Pancreas (tissue), 10 donors: ENCODE results near the gene GSC2. TPM values are rescaled to one million over a fixed set of nuclear protein-coding genes. Genes with fewer than 3 reads are reported as not detected.

Experiments used
- ATAC-seq, 4 donors: fragments of 200-7000 bp; cut with Tn5 transposase; one replicate each; pipeline versions ENCODE4 v1.8.0 to v1.9.1; 2020; ENCODE audit warnings: mild to moderate bottlenecking in 4 of 4, moderate library complexity in 4 of 4
- DNase-seq, 6 donors: peaks; one replicate each; pipeline ENCODE4 v3.0.0-alpha.2; 2020
- FAIRE-seq: peaks from 2 replicates; lab custom pipeline; 2012; peaks lifted over from hg19 to GRCh38; lab: Jason Lieb, UNC
- H3K27ac ChIP-seq, 4 donors: fragments of 200-600 bp; sonication (generic); 1 replicate in 3 of 4; 2 replicates in 1 of 4; pipeline versions ENCODE4 v1.5.0 to v1.8.0; 2020
- H3K27me3 ChIP-seq, 4 donors: fragments of 200-600 bp; one replicate each; pipeline ENCODE4 v1.8.0; 2021
- H3K36me3 ChIP-seq, 3 donors: fragments of 200-600 bp; sonication (generic) in 1 of 3; one replicate each; pipeline versions ENCODE4 v1.5.0 to v1.8.0; 2020 to 2021
- H3K4me1 ChIP-seq, 3 donors: fragments of 200-600 bp; one replicate each; pipeline ENCODE4 v1.8.0; 2021
- H3K4me3 ChIP-seq, 4 donors: fragments of 200-600 bp; sonication (generic) in 2 of 4; one replicate each; pipeline versions ENCODE4 v1.5.0 to v1.8.0; 2020 to 2021
- H3K9me3 ChIP-seq, 4 donors: fragments of 200-600 bp; one replicate each; pipeline ENCODE4 v1.8.0; 2021
- WGBS, 2 donors: extraction: QIAGEN DNeasy Blood & Tissue Kit; methylation state at CpG; one replicate each; pipeline ENCODE4 v1.1.7; 2013; 5-methylcytosine and 5-hydroxymethylcytosine counted together
- intact Hi-C, 3 donors: fragments of 100-400 bp; cut with DNase I; formaldehyde crosslinking; loops; one replicate each; pipeline versions ENCODE4 v1.11.1 to v1.14.2; 2022
- polyA plus RNA-seq, 2 donors: library from polyadenylated mRNA; stranded (reverse); fragments of 200-250 nt; gene quantifications; one replicate each; pipeline ENCODE4 v1.2.3, GENCODE V29; 2013
- total RNA-seq, 6 donors: library from RNA; stranded (reverse); fragmentation: NEBNext Ultra II Directional in 4 of 6; extraction: Animal tissue kit (Norgen Biotek cat#: 25700) in 4 of 6; gene quantifications; one replicate each; pipeline versions ENCODE4 v1.2.1 to v1.2.4, GENCODE V29; 2021 to 2023
- TF ChIP-seq, protein P1 (sequence below), 4 donors: fragments of 200-600 bp; sonication (generic) in 3 of 4; IDR thresholded peaks; one replicate each; pipeline versions ENCODE4 v1.5.0 to v1.8.0; 2021; ENCODE audit warnings: antibody characterized with exemption in 4 of 4
- donor health status: healthy with polysubstance abuse.
- donor health status: DM: no; HTN: no; CAD: no; lungs with moderate emphysema.
- donor health status: DM: no; HTN: no; CAD: no.
- donor health status: control.
- donor health status: control.
- donor health status: Bipolar disorder and iron deficiency.
- donor health status: DM: yes; HTN: yes; CAD: no.
- donor health status: DM: no; HTN: no; CAD: no.
- donor health status: DM: no; HTN: no; CAD: no.
- donor health status: DM: yes; HTN: yes; CAD: no.

The GSC2 gene
- total and polyA plus RNA-seq, 8 donors, result not detected

- DNase-seq (no peak), ATAC-seq (no peak), FAIRE-seq (no peak)
- no peak overlapping the region for H3K27ac ChIP-seq
- H3K36me3 ChIP-seq, result no peaks in the 10 kb centered on the region
- no peak overlapping the region for H3K4me3 ChIP-seq
- H3K27me3 ChIP-seq, result no peaks in the 10 kb centered on the region
- intact Hi-C loops, result no loop called here
- TF ChIP-seq, protein P1, sequence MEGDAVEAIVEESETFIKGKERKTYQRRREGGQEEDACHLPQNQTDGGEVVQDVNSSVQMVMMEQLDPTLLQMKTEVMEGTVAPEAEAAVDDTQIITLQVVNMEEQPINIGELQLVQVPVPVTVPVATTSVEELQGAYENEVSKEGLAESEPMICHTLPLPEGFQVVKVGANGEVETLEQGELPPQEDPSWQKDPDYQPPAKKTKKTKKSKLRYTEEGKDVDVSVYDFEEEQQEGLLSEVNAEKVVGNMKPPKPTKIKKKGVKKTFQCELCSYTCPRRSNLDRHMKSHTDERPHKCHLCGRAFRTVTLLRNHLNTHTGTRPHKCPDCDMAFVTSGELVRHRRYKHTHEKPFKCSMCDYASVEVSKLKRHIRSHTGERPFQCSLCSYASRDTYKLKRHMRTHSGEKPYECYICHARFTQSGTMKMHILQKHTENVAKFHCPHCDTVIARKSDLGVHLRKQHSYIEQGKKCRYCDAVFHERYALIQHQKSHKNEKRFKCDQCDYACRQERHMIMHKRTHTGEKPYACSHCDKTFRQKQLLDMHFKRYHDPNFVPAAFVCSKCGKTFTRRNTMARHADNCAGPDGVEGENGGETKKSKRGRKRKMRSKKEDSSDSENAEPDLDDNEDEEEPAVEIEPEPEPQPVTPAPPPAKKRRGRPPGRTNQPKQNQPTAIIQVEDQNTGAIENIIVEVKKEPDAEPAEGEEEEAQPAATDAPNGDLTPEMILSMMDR (IDR thresholded peaks at IDR 0.05), result no peak
- WGBS, 2 donors, result 92 to 97% methylated on average over 11 of the region's 11 CpGs
- no peaks in the 10 kb centered on the region for H3K9me3 ChIP-seq
- peaks cover 4 to 14% (median 10%) of the 10 kb centered on the region in 3 donors for H3K4me1 ChIP-seq
These were observed 25.1 kb downstream of the GSC2 start for GRCh38 chr22:19125011-19125410.

DNA sequence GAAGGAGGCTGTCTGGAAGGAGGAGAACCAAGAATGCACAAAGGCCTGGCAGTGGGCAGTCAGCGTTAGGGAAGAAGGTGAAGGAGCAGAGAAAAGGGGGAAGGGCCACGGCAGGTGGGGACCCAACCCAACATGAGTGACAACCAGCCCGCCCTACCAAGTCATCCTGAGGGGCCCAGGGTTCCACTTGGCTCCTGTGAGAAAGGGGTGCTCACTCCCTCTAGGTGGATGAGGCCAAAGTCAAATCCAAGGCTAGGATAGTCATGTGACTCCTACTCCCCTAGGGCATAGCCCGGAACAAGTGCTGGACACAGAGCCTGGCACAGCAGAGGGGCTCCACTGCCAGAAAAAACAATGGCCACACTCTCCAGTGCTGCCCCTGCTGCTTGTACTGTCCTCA lies 25.7 kb downstream of the GSC2 start:
- Histone ChIP-seq H3K9me3 (no peaks in the 10 kb centered on the region), H3K27ac (no peak overlapping the region), H3K4me1 (peaks cover 8 to 20% (median 13%) of the 10 kb centered on the region in 3 donors), H3K36me3 (no peaks in the 10 kb centered on the region), H3K27me3 (no peaks in the 10 kb centered on the region), H3K4me3 (no peak overlapping the region)
- 74 to 85% methylated on average over 4 of the region's 4 CpGs for WGBS, 2 donors
- intact Hi-C loops, result no loop called here
- DNase-seq (no peak), FAIRE-seq (no peak), ATAC-seq (no peak)
- TF ChIP-seq, protein P1 (IDR thresholded peaks at IDR 0.05), result no peak

- intact Hi-C loops, result no loop called here
- Histone ChIP-seq H3K4me3 (no peak overlapping the region), H3K4me1 (peaks cover 12 to 24% (median 13%) of the 10 kb centered on the region in 3 donors), H3K9me3 (no peaks in the 10 kb centered on the region), H3K27ac (no peak overlapping the region), H3K27me3 (no peaks in the 10 kb centered on the region), H3K36me3 (no peaks in the 10 kb centered on the region)
- TF ChIP-seq, protein P1 (IDR thresholded peaks at IDR 0.05), result no peak
- WGBS, 2 donors, result 85 to 92% methylated on average over 4 of the region's 4 CpGs
- FAIRE-seq (no peak), ATAC-seq (no peak), DNase-seq (no peak)
These were observed 26.2 kb downstream of the GSC2 start for GRCh38 chr22:19123936-19124335.

DNA sequence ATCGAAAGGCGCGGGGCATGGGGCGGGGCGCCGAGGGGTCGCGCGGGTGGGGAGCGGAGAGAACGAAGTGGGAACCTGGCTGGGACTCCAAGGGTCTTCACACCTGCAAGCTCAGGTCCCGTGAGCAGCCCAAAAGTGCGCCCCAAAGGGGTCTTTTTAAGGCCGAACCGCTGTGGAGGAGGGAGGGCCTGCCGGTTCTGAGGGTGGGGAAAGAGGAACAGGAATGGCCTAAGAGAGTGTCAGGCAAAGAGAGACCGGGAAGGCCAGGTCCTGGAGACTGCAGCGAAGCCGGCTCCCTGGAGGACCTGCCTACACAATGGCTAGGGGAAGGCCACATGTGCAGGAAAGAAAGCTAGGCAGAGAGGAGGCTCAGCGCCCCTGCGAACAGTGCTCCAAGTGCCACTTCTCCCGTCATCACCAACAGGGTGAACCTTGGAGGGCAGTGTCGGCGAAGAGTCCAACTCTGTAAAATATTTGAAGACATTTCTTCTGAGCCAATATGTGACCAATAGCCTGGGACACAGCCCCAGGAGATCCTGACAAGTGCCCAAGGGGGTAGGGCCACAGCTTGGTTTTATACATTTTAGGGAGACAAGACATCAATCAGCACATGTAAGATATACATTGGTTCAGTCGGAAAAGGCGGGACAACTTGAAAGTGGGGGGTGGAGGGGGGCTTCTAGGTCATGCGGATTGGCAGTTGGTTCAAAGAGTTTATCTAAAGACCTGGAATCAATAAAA lies 27.2 kb downstream of the GSC2 start:
- Histone ChIP-seq H3K27me3 (no peaks in the 10 kb centered on the region), H3K4me1 (peaks cover 13 to 32% (median 19%) of the 10 kb centered on the region in 3 donors), H3K9me3 (no peaks in the 10 kb centered on the region), H3K4me3 (peak overlapping the region; percentile 21 to 89 (median 52)), H3K36me3 (no peaks in the 10 kb centered on the region), H3K27ac (peak overlapping the region in 3 of 4 donors; percentile 36 to 96 (median 95))
- intact Hi-C loops, result no loop called here
- DNase-seq, result peak in 1 of 6 donors; percentile 59
- TF ChIP-seq, protein P1 (IDR thresholded peaks at IDR 0.05), result no peak
- ATAC-seq, result peak in 3 of 4 donors; percentile 23 to 36 (median 25)
- 15 to 17% methylated on average over 27 of the region's 27 CpGs for WGBS, 2 donors
- no peak for FAIRE-seq
